WI38 (cell line): ENCODE measurements around the gene TNFRSF13B.

Experiments
- H3K4me3 ChIP-seq: 2 replicates; pipeline ENCODE4 v1.5.1; 2011; ENCODE audit warnings: low read depth, mild to moderate bottlenecking, control low read depth, low read length
- TF ChIP-seq, protein P1 (sequence below): IDR thresholded peaks from 2 replicates; pipeline ENCODE4 v1.5.1; 2012; ENCODE audit warnings: low read depth, mild to moderate bottlenecking, control low read depth, low read length

Gene TNFRSF13B

DNA sequence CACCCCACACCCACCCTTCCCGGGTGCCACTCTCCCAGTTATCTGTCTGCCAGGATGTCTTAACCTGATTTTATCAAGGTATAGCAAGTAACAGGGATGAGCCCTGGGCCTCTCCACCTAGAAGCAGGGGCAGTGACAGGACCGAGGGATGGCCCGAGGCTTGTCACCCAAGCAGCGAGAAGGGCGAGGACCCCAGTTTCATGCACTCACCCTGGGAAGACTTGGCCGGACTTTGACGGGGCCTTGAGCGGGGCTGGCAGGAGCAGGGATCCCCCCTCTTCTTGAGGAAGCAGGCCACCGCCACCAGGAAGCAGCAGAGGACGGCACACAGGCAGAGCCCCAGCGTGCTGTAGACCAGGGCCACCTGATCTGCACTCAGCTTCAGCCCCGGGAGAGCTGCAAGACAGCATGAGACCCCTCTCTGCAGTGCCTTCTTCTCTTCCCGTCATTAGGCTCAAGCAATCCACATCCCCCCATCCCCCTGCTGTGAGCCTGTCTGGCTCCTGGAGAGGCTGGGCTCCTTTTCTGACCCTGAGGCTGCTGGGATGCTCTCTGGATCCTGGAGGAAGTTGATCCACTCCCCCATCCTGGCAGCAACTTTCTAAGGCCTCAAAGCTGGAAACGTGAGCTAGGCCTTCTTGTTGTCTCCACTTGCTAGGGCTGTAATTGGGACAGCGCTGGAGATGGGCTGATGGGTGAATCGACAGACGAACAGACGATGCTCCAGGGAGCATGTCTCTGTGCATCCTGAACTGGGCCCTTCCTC is 31.6 kb downstream of the TNFRSF13B start:
- TF ChIP-seq, protein P1, sequence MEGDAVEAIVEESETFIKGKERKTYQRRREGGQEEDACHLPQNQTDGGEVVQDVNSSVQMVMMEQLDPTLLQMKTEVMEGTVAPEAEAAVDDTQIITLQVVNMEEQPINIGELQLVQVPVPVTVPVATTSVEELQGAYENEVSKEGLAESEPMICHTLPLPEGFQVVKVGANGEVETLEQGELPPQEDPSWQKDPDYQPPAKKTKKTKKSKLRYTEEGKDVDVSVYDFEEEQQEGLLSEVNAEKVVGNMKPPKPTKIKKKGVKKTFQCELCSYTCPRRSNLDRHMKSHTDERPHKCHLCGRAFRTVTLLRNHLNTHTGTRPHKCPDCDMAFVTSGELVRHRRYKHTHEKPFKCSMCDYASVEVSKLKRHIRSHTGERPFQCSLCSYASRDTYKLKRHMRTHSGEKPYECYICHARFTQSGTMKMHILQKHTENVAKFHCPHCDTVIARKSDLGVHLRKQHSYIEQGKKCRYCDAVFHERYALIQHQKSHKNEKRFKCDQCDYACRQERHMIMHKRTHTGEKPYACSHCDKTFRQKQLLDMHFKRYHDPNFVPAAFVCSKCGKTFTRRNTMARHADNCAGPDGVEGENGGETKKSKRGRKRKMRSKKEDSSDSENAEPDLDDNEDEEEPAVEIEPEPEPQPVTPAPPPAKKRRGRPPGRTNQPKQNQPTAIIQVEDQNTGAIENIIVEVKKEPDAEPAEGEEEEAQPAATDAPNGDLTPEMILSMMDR: no peak
- no peak overlapping the region for H3K4me3 ChIP-seq

DNA sequence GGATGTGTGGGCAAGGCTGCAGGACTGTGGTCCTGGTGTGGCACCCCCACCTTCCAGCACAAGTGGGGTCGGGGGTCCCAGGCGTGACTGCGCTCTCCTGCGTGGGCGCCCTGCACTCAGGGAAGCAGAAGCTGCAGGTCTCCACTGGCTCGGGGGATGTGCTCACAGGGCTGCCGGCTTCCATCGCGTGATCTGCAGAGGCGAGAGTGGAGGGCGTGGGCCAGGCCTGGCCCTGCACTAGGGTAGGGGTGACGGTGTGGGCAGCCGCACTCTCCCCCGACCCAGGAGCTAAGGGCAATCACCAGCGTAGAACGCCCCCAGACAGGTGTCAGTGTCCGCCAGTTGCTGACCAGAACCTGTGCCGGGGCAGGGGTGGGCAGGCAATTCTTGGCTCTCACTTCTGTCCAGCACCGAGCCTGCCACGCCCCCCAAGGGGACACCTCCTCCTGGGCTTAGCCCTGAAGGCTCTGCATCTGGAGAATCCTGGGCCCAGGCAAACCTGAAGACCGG is 32.3 kb downstream of the TNFRSF13B start:
- TF ChIP-seq, protein P1: no peak
- H3K4me3 ChIP-seq: no peak overlapping the region

DNA sequence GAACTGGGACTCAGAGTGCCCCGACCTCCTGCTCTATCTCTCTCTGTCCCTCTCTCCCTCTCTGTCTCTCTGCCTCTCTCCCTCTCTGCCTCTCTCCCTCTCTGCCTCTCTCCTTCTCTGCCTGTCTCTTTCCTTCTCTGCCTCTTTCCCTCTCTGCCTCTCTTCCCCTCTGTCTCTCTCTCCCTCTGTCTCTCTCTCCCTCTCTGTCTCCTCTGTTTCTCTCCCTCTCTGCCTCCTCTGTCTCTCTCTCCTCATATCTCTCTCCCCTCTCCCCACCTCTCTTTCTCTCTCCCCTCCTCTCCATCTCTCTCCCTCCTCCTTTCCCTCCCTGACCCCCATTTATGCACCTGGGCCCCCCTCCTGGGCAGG is 32.7 kb downstream of the TNFRSF13B start:
- no peak overlapping the region for H3K4me3 ChIP-seq
- TF ChIP-seq, protein P1: no peak

DNA sequence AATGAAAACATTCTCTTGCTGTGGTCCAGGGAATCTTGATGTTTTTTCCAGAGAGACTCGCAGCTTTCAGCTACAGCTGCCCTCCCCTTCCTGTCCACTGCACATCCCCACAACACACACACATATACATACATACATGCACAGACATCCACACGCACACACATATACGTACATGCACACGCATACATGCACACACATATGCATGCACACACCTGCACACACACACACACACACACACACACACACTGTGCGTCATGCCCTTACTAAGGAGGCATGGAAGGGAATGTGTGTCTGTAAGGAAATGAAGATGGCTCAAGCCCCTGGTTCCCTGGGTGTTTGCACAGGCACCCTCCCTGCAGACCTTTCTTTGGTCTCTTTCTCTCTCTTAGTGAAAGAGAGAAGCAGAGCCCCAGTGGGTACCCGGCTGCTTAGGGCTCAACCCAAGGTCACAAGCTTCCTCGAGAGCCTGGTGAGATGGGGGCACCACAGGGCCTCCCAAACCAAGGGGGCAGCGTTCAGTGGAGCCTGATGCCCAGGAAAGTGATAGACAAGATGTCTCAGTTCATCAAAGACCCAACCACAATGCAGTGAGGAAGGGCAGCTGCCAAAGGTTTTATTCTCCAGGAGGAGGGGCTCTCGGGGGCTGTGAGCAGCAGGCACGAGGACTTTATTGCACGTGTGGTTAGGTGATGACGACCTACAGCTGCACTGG is 33.3 kb downstream of the TNFRSF13B start:
- no peak overlapping the region for H3K4me3 ChIP-seq
- TF ChIP-seq, protein P1: no peak

DNA sequence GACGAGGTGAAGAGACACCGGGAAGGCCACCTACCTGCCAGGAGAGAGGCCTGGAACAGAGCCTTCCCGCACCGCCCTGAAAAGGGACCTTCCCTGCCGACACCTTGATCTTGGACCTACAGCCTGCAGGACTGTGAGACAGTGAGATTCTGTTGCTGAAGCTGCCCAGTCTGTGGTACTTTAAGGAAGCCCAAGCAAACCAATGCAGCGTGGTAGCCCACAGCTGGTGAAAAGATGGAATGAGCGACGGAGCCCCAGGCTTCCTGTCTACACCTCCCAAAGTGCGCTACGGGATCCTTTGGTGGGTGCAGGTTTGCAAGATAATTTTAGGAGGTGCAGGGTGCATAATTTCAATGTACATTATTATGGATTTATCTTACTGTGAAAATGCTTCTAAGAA is 33.9 kb downstream of the TNFRSF13B start:
- no peak overlapping the region for H3K4me3 ChIP-seq
- TF ChIP-seq, protein P1: no peak

DNA sequence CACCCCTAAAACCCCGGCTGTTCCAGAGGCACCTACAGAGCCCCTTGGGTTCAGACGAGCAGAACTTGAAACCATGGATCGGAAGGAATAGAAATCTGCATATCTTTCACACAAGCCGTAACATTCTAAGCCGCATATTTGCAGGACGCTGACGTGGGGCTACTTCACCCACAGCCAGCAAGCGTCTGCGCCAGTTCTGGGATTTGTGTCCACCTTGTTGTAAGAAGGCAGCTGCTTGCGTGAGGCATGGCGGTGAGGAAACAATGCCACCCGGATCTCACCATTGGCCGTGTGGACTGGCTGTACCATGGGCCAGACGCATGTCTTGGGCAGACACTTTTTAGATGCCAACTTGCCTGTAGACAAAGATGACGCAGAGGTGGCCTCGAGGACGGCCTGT is 34.5 kb downstream of the TNFRSF13B start:
- TF ChIP-seq, protein P1: no peak
- no peak overlapping the region for H3K4me3 ChIP-seq

DNA sequence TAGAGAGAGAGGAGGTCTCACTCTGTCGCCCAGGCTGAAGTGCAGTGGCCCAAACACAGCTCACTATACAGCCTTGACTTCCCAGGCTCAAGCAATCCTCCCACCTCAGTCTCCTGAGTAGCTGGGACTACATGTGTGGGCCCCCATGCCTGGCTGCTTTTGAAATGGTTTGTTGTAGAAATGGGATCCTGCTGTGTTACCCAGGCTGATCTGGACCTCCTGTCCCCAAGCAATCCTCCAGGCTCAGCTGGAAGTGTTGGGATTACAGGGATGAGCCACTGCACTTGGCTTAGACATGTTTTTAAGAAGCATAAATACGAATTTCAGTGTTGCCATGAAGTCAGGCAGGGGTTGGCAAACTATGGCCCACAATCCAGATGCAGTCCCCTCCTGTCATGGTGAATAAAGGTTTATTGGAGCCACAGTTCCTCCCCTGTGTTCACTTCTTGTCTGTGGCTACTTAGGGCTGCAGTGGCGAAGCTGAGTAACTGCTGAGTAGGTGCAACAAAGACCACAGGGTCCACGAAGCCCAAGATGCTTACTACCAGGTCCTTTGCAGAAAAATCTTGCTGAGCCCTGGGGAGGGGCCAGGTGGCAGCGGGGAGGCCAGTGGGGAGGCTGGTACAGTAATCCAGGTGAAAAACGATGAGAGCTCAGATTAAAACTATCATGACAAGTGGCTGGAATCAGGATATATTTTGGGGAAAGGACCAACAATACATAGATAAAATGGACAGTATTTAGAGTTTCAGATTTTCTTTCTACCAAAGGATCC is 35.2 kb downstream of the TNFRSF13B start:
- H3K4me3 ChIP-seq: no peak overlapping the region
- TF ChIP-seq, protein P1: no peak
